Renal cortical epithelial cell (primary cell): ENCODE data around the gene HK3. TPM values are rescaled to one million over a fixed set of nuclear protein-coding genes. Genes with fewer than 3 reads are reported as not detected.
"Not testable (repeated sequence)": the region's sequence is repeated elsewhere in the genome, so short reads cannot be mapped to it uniquely, and the experiment has no call there.

Source experiments
- DNase-seq: peaks from one replicate; pipeline ENCODE4 v3.0.0-alpha.2; 2011; ENCODE audit warnings: low read depth
- total RNA-seq: library from RNA; depleted of rRNA; stranded (reverse); fragments of >200 nt; gene quantifications from 2 replicates; pipeline ENCODE4 v1.2.3, GENCODE V29; 2014

HK3 gene
- total RNA-seq, 1 donor from 2014 or later = 0.05 TPM

DNA sequence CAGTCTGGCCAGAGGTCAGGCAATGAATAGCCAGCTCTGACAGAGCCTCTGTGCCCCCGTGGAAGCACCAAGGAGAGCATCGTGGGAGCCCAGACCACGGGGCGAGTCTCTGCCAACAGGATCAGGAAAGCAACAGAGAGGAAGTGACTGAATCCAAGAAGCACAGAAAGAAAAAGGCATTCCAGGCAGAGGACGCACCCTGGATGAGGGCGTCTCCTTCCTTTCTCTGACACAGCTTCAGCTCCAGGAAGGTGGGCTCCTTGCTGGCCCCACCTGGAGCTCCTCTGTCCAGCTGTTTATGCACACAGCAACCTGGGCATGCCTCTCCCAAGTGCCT, 16.6 kb downstream of the HK3 start:
- no peak for DNase-seq

GRCh38 chr5:176881816-176882566, 17.2 kb downstream of the HK3 start:
- no peak for DNase-seq

- DNase-seq = no peak
These were observed 18.0 kb downstream of the HK3 start for GRCh38 chr5:176881021-176881749.

DNA sequence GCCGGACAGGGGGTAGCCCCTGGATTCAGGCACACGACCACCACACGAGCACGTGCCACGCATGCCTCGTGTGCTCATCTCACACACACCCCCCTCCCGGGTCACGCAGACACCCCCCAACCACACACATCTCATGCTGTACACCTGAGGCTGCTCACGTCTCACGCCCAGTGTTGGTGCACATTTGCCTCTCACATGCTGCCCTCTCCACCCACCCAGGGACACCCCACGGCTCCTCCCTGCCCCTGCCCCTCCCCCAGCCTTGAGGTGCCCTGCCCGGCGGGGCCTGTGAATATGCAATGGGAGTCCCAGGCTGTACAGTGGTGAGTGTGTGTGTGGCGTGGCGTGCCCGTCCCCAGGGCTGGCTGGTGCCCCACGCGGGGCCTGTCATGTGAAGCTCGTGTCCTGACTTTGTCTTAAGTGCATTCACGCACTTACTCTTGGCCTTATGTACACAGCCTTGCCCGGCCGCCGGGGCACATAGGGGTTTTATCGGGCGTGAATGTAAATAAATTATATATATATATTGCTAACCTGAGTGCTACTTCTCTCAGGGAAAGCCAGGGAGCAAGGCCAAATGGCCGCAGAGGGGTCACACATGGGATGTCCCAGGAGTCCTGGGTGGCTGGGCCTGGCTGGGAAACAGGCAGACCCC, 18.7 kb downstream of the HK3 start:
- no peak for DNase-seq

DNA sequence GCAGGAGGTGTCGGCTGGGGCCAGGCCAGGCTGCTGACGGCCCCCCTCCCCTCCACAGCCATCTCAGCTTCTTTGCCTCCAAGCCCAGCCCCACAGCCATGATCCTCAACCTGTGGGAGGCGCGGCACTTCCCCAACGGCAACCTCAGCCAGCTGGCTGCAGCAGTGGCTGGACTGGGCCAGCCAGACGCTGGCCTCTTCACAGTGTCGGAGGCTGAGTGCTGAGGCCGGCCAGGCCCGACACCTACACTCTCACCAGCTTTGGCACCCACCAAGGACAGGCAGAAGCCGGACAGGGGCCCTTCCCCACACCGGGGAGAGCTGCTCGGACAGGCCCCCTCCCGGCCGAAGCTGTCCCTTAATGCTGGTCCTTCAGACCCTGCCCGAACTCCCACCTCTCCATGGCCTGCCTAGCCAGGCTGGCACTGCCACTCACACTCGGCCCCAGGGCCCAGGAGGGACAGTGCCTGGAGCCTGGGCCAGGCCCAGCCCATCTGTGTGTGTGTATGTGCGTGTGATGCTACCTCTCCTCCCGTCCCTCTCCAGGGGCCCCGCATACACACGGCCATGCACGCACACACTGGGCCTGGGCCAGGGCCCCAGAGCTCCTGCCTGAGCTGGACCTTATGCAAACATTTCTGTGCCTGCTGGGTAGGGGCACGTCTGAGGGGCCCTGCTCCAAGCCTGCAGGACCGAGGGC, 19.3 kb downstream of the HK3 start:
- no peak for DNase-seq

DNA sequence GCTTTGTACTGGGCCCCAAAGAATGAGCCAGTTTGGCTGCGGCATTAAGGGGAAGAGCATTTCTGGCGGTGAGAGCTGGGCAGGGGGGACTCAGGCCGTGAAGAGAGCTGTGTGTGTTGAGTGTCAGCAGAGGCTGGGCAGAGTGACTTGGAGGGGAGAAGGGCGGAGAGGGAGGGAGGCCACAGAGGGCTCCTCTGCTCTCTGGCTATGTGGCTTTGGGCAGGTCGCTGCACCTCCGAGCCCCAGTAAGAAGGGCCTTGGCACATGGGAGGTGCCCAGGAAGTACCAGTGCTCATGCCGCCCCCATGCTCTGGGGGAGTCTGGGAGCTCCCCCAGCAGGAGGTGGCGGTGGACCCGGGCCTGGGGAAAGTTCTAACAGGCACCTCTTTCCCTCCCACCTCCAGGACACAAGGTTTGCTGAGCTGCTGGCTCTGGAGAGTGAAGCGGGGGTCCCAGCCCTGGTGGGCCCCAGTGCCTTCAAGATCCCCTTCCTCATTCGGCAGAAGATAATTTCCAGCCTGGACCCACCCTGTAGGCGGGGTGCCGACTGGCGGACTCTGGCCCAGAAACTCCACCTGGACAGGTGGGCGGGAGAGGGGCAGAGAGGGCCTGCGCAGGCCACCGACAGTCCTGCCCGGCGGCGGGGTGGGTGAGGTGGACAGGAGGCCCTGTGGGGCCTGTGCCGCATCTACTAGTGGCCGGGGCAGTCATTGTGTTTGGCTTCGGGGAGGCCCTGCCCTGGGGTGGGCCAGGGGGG, 20.1 kb downstream of the HK3 start:
- DNase-seq = no peak

DNA sequence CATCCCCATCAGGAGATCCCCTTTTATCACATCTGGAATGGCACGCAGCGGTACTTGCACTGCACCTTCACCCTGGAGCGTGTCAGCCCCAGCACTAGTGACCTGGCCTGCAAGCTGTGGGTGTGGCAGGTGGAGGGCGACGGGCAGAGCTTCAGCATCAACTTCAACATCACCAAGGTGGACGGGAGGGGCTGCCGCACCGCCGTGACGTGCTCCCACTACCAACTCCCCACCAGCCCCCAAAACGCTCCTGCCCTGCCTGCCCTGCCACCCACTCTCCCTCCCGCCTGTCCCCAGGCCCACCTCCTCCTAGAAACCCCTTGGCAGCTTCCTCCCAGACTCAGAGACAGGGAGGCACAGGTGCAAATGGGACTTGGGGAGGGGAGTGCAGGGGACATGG, 20.7 kb downstream of the HK3 start:
- no peak for DNase-seq

DNA sequence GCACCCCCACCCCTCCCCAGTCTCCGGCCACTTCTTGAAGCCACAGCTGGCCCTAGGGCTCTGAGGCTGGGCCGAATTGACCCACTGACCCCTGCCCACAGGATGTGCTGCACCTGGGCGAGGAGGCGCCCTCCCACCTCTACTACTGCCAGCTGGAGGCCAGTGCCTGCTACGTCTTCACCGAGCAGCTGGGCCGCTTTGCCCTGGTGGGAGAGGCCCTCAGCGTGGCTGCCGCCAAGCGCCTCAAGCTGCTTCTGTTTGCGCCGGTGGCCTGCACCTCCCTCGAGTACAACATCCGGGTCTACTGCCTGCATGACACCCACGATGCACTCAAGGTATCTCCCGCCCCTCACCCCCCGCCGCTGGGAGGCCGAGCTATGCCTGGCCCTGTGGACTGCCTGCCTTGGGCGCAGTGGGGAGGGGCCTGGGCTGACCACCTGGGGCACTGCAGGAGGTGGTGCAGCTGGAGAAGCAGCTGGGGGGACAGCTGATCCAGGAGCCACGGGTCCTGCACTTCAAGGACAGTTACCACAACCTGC, 21.3 kb downstream of the HK3 start:
- DNase-seq = no peak

DNA sequence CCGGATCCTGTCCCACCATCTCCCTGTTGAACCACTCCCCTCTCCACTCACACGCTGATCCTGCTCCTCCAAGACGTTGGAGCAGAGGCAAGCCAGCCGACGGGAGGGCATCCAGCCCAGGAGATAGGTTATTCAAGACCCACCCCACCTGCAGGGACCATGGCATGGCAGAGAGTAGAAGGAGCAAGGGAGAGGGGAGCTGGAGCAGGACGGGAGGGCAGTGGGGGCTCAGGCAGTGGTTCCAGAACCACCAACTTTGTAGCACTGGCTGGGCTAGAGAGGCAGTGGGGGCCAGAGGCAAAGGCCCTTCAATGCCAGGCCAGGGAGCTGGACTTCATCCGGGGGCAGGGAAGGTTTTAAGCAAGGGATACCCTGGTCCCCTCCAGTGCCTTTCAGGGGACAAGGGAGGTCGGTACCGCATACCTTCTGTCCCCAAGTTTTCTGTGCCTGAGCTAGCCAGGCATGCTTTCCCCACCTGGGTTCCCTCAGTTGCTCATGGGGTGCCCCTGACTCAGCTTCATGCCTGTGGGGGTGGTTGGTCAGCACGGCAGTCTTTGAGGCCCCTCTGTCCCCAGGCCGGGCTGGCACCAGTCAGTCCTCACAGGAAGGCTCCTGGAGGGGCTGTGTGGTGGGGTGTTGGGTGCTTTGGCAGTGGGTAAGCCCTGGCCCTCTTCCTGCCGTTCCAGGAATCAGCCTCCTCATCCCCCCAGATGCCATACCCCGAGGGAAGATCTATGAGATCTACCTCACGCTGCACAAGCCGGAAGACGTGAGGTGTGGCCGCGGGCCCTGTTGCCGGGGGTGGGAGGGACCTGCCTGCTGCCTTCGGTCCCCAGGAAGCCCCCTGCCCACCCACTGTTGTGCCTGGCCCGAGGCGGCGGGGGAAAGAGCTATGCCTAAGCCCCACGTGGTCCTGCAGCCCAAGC, 22.4 kb downstream of the HK3 start:
- DNase-seq = no peak

- DNase-seq = no peak
These were observed 23.2 kb downstream of the HK3 start for GRCh38 chr5:176875783-176876505.

GRCh38 chr5:176875014-176875550, 24.1 kb downstream of the HK3 start:
- no peak for DNase-seq

DNA sequence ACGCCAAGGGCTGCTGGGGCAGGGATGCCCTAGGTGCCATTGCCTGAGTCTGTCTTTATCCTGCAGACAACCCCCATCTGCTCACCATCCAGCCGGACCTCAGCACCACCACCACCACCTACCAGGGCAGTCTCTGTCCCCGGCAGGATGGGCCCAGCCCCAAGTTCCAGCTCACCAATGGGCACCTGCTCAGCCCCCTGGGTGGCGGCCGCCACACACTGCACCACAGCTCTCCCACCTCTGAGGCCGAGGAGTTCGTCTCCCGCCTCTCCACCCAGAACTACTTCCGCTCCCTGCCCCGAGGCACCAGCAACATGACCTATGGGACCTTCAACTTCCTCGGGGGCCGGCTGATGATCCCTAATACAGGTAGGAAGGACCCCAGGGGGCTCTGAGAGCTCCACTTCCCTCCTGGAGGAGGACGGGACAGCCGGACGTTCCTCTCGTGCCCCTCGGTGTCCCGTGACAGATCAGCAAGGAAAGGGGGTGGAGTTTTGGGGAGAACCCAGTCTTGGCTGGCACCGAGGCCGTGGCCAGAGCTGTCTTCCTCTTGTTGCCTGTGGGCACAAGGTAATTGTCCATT, 24.9 kb downstream of the HK3 start:
- DNase-seq = no peak

DNA sequence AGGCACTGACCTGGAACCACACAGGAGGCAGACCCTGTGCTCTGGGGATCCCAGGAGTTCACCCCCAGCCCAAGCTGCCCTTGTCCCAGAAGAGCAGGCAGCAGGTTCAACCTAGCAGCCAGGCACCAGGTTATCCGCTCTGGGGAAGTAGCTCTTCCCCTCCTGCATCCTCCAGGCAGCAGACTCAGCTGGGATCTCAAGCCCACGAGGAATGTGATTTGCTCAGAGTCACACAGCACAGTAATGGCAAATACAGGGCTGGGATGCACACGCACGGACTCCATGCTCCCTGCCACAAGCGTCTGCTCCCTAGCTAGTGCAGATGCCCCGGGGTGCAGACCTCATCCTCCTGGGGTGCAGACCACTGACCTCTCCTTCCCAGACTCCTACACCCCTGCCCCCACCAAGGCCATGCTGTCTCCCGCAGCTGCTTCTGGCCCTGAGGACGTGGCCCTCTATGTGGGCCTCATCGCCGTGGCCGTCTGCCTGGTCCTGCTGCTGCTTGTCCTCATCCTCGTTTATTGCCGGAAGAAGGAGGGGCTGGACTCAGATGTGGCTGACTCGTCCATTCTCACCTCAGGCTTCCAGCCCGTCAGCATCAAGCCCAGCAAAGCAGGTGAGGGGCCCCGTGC, 25.5 kb downstream of the HK3 start:
- no peak for DNase-seq

GRCh38 chr5:176873011-176873410, 26.1 kb downstream of the HK3 start:
- not testable (repeated sequence) for DNase-seq

DNA sequence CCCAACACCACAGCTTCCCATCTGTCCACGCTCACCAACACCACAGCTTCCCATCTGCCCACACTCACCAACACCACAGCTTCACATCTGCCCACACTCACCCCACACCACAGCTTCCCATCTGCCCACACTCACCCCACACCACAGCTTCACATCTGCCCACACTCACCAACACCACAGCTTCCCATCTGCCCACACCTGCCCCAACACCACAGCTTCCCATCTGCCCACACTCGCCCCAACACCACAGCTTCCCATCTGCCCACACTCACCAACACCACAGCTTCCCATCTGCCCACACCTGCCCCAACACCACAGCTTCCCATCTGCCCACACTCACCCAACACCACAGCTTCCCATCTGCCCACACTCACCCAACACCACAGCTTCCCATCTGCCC, 26.6 kb downstream of the HK3 start:
- not testable (repeated sequence) for DNase-seq

- DNase-seq = not testable (repeated sequence)
These were observed 28.5 kb downstream of the HK3 start for GRCh38 chr5:176870644-176871043.

GRCh38 chr5:176870110-176870591, 29.0 kb downstream of the HK3 start:
- peak; percentile 11 for DNase-seq

- DNase-seq = no peak
These were observed 29.5 kb downstream of the HK3 start for GRCh38 chr5:176869501-176870109.
